Stimulated activated memory B cell treated with anti-CD40 and anti-IgM and Interleukin-4, amounts not matched to agents 10 μg/mL and 1 μg/mL and 100 μg/mL, for 72 hours (primary cell): ENCODE results near the gene UBB.
"Not testable (repeated sequence)": the region's sequence is repeated elsewhere in the genome, so short reads cannot be mapped to it uniquely, and the experiment has no call there.

Experiments
- ATAC-seq: fragments of 150-1000 bp; cut with Tn5 transposase; 2 replicates; pipeline ENCODE4 v1.10.0; 2021
- H3K27ac Mint-ChIP-seq: one replicate; pipeline ENCODE4 v1.8.0; 2022; ENCODE audit warnings: mild to moderate bottlenecking, mixed read lengths
- H3K27me3 Mint-ChIP-seq: one replicate; pipeline ENCODE4 v1.8.0; 2022; ENCODE audit warnings: mixed read lengths
- H3K36me3 Mint-ChIP-seq: one replicate; pipeline ENCODE4 v1.8.0; 2022; ENCODE audit warnings: mixed read lengths
- H3K4me1 Mint-ChIP-seq: one replicate; pipeline ENCODE4 v1.8.0; 2022; ENCODE audit warnings: mixed read lengths
- H3K4me3 Mint-ChIP-seq: one replicate; pipeline ENCODE4 v1.8.0; 2022; ENCODE audit warnings: mild to moderate bottlenecking, moderate library complexity, mixed read lengths
- H3K9me3 Mint-ChIP-seq: one replicate; pipeline ENCODE4 v1.8.0; 2022; ENCODE audit warnings: mixed read lengths

Gene UBB

GRCh38 chr17:16392491-16392890, 11.6 kb downstream of the UBB start:
- not testable (repeated sequence) for H3K36me3 Mint-ChIP-seq, H3K4me3 Mint-ChIP-seq, H3K27me3 Mint-ChIP-seq, H3K27ac Mint-ChIP-seq, H3K9me3 Mint-ChIP-seq, H3K4me1 Mint-ChIP-seq, ATAC-seq

- Mint-ChIP-seq H3K4me1 (peaks cover 18% of the 10 kb centered on the region), H3K27ac (peak overlapping the region; percentile 13)
- H3K27me3 Mint-ChIP-seq, ATAC-seq, H3K9me3 Mint-ChIP-seq, H3K36me3 Mint-ChIP-seq, H3K4me3 Mint-ChIP-seq: not testable (repeated sequence)
Observed at GRCh38 chr17:16395887-16396286, 15.0 kb downstream of the UBB start.

GRCh38 chr17:16396693-16397092, 15.8 kb downstream of the UBB start:
- not testable (repeated sequence) for H3K9me3 Mint-ChIP-seq, H3K4me3 Mint-ChIP-seq, ATAC-seq, H3K36me3 Mint-ChIP-seq, H3K27me3 Mint-ChIP-seq
- peaks cover 18% of the 10 kb centered on the region for H3K4me1 Mint-ChIP-seq
- peak overlapping the region; percentile 13 for H3K27ac Mint-ChIP-seq

- Mint-ChIP-seq H3K36me3 (no peaks in the 10 kb centered on the region), H3K27me3 (no peaks in the 10 kb centered on the region), H3K9me3 (no peaks in the 10 kb centered on the region), H3K4me3 (peak overlapping the region; percentile 14), H3K27ac (peak overlapping the region; percentile 85), H3K4me1 (peaks cover 18% of the 10 kb centered on the region)
- peak; percentile 94 for ATAC-seq
Observed at GRCh38 chr17:16398270-16399267, 17.7 kb downstream of the UBB start.

- H3K4me3 Mint-ChIP-seq, H3K27ac Mint-ChIP-seq, H3K36me3 Mint-ChIP-seq, ATAC-seq, H3K9me3 Mint-ChIP-seq: not testable (repeated sequence)
- Mint-ChIP-seq H3K4me1 (peaks cover 26% of the 10 kb centered on the region), H3K27me3 (peaks cover 31% of the 10 kb centered on the region)
Observed at GRCh38 chr17:16403847-16404246, 23.0 kb downstream of the UBB start.

- Mint-ChIP-seq H3K36me3 (no peaks in the 10 kb centered on the region), H3K4me1 (peaks cover 24% of the 10 kb centered on the region), H3K27me3 (peaks cover 31% of the 10 kb centered on the region), H3K27ac (no peak overlapping the region), H3K9me3 (no peaks in the 10 kb centered on the region), H3K4me3 (peak overlapping the region; percentile 75)
- ATAC-seq: no peak
Observed at GRCh38 chr17:16406742-16407674, 26.1 kb downstream of the UBB start.

GRCh38 chr17:16407911-16408588, 27.2 kb downstream of the UBB start:
- Mint-ChIP-seq H3K27me3 (peaks cover 31% of the 10 kb centered on the region), H3K4me3 (peak overlapping the region; percentile 38), H3K36me3 (peaks cover 3% of the 10 kb centered on the region), H3K27ac (peak overlapping the region; percentile 48), H3K4me1 (peaks cover 24% of the 10 kb centered on the region), H3K9me3 (no peaks in the 10 kb centered on the region)
- peak; percentile 96 for ATAC-seq

- Mint-ChIP-seq H3K4me1 (peaks cover 55% of the 10 kb centered on the region), H3K9me3 (no peaks in the 10 kb centered on the region), H3K27ac (peak within 1 kb of the TSS; percentile 95), H3K27me3 (no peaks in the 10 kb centered on the region), H3K36me3 (peaks cover 27% of the 10 kb centered on the region), H3K4me3 (peak within 1 kb of the TSS; percentile 95)
- peak; percentile 65 for ATAC-seq
Observed at GRCh38 chr17:16415031-16415924, 34.4 kb downstream of the UBB start, which contains the start of gene TRPV2. TRPV2 (plus strand) TSS chr17:16415571; CDS start chr17:16417669, 2,098 bp downstream.

GRCh38 chr17:16417399-16417798, 36.5 kb downstream of the UBB start:
- Mint-ChIP-seq H3K36me3 (peaks cover 43% of the 10 kb centered on the region), H3K27ac (peak overlapping the region; percentile 95), H3K27me3 (no peaks in the 10 kb centered on the region), H3K4me3 (peak overlapping the region; percentile 95), H3K9me3 (no peaks in the 10 kb centered on the region), H3K4me1 (peaks cover 61% of the 10 kb centered on the region)
- no peak for ATAC-seq

GRCh38 chr17:16417896-16418684, 37.2 kb downstream of the UBB start:
- H3K9me3 Mint-ChIP-seq: no peaks in the 10 kb centered on the region
- H3K27me3 Mint-ChIP-seq: no peaks in the 10 kb centered on the region
- no peak for ATAC-seq
- H3K4me3 Mint-ChIP-seq: peak overlapping the region; percentile 55
- H3K27ac Mint-ChIP-seq: peak overlapping the region; percentile 95
- H3K36me3 Mint-ChIP-seq: peaks cover 46% of the 10 kb centered on the region
- H3K4me1 Mint-ChIP-seq: peaks cover 61% of the 10 kb centered on the region

GRCh38 chr17:16418685-16419068, 37.8 kb downstream of the UBB start:
- H3K4me3 Mint-ChIP-seq: peak overlapping the region; percentile 55
- peaks cover 50% of the 10 kb centered on the region for H3K36me3 Mint-ChIP-seq
- H3K27ac Mint-ChIP-seq: peak overlapping the region; percentile 95
- H3K9me3 Mint-ChIP-seq: no peaks in the 10 kb centered on the region
- peaks cover 61% of the 10 kb centered on the region for H3K4me1 Mint-ChIP-seq
- ATAC-seq: no peak
- no peaks in the 10 kb centered on the region for H3K27me3 Mint-ChIP-seq

- H3K4me1 Mint-ChIP-seq: peaks cover 57% of the 10 kb centered on the region
- peak; percentile 69 for ATAC-seq
- peaks cover 50% of the 10 kb centered on the region for H3K36me3 Mint-ChIP-seq
Observed at GRCh38 chr17:16419074-16419928, 38.4 kb downstream of the UBB start.

GRCh38 chr17:16419929-16420271, 39.0 kb downstream of the UBB start:
- H3K36me3 Mint-ChIP-seq: peaks cover 50% of the 10 kb centered on the region
- H3K27me3 Mint-ChIP-seq: no peaks in the 10 kb centered on the region
- ATAC-seq: no peak
- H3K4me1 Mint-ChIP-seq: peaks cover 51% of the 10 kb centered on the region
- no peaks in the 10 kb centered on the region for H3K9me3 Mint-ChIP-seq
- peak overlapping the region; percentile 95 for H3K27ac Mint-ChIP-seq
- peak overlapping the region; percentile 9 for H3K4me3 Mint-ChIP-seq

More at GRCh38 chr17:16419074-16419928, 38.4 kb downstream of the UBB start:
- Mint-ChIP-seq H3K27ac (peak overlapping the region; percentile 95), H3K9me3 (no peaks in the 10 kb centered on the region), H3K4me3 (peak overlapping the region; percentile 55), H3K27me3 (no peaks in the 10 kb centered on the region)
